Esophagus muscularis mucosa (tissue), 4 donors: ENCODE results near the gene AGPAT1. TPM values are rescaled to one million over a fixed set of nuclear protein-coding genes. Genes with fewer than 3 reads are reported as not detected.

ENCODE experiments used
- DNase-seq: peaks from one replicate; pipeline ENCODE4 v3.0.0-alpha.2; 2017; ENCODE audit errors: extremely low spot score
- H3K27ac ChIP-seq, 4 donors: fragments of 200-600 bp; sonication (generic); replicated peaks in 1 of 4; 1 replicate in 3 of 4; 2 replicates in 1 of 4; pipeline ENCODE4 v1.5.1; 2016 to 2019; ENCODE audit warnings: mild to moderate bottlenecking in 1 of 4
- H3K27me3 ChIP-seq, 4 donors: fragments of 200-600 bp; sonication (generic); one replicate each; pipeline versions ENCODE4 v1.5.1 to v1.6.0; 2016 to 2019
- H3K36me3 ChIP-seq, 4 donors: fragments of 200-600 bp; sonication (generic); one replicate each; pipeline ENCODE4 v1.5.1; 2016 to 2019
- H3K4me1 ChIP-seq, 4 donors: fragments of 200-600 bp; sonication (generic); one replicate each; pipeline ENCODE4 v1.5.1; 2016 to 2019
- H3K4me3 ChIP-seq, 4 donors: fragments of 200-600 bp; sonication (generic); 1 replicate in 2 of 4; 2 replicates in 2 of 4; pipeline ENCODE4 v1.5.1; 2016 to 2019; ENCODE audit warnings: mild to moderate bottlenecking in 4 of 4, moderate library complexity in 1 of 4
- H3K9me3 ChIP-seq, 4 donors: fragments of 200-600 bp; sonication (generic); 1 replicate in 3 of 4; 2 replicates in 1 of 4; pipeline ENCODE4 v1.5.1; 2016 to 2019
- EP300 ChIP-seq: sonication (generic); formaldehyde crosslinking; IDR thresholded peaks from one replicate; pipeline ENCODE4 v1.6.1; 2017; ENCODE audit warnings: antibody characterized with exemption
- POLR2A ChIP-seq: fragments of 450-650 bp; IDR thresholded peaks from one replicate; pipeline ENCODE4 v1.6.1; 2017; ENCODE audit warnings: antibody characterized with exemption, moderate library complexity, mild to moderate bottlenecking, low read depth
- POLR2AphosphoS5 ChIP-seq, 2 donors: sonication (generic); formaldehyde crosslinking; IDR thresholded peaks; one replicate each; pipeline ENCODE4 v1.6.1; 2017; ENCODE audit warnings: antibody characterized with exemption in 2 of 2
- WGBS: methylation state at CpG from one replicate; pipeline ENCODE4 v1.1.5; 2018; 5-methylcytosine and 5-hydroxymethylcytosine counted together
- intact Hi-C: fragments of 100-400 bp; cut with DNase I; formaldehyde crosslinking; loops from one replicate; pipeline ENCODE4 v1.15.1; 2023
- total RNA-seq, 4 donors: library from RNA; depleted of rRNA; stranded (reverse); fragments of >200 nt; gene quantifications; one replicate each; pipeline versions ENCODE4 v1.1.0 to v1.2.1, GENCODE V29; 2016
- TF ChIP-seq, protein P1 (sequence below), 3 experiments: fragments of 200-600 bp in 2 of 3; fragments of 450-650 bp in 1 of 3; sonication (generic) in 2 of 3; IDR thresholded peaks; one replicate each; pipeline ENCODE4 v1.5.1; 2017 to 2019; ENCODE audit warnings: antibody characterized with exemption in 3 of 3, mild to moderate bottlenecking in 2 of 3, moderate library complexity in 1 of 3

AGPAT1 gene
- total RNA-seq, 4 donors from 2014 or later = 52.7 to 76.7 (median 68.9) TPM

GRCh38 chr6:32168350-32168749, 7.5 kb downstream of the AGPAT1 start:
- intact Hi-C loops = no loop called here
- H3K27ac ChIP-seq = peak overlapping the region; percentile 24 to 50 (median 32)
- peaks cover 0 to 29% (median 18%) of the 10 kb centered on the region in 4 donors for H3K4me1 ChIP-seq
- peaks cover 13 to 81% (median 70%) of the 10 kb centered on the region in 4 donors for H3K36me3 ChIP-seq
- H3K4me3 ChIP-seq = no peak overlapping the region
- TF ChIP-seq, protein P1, sequence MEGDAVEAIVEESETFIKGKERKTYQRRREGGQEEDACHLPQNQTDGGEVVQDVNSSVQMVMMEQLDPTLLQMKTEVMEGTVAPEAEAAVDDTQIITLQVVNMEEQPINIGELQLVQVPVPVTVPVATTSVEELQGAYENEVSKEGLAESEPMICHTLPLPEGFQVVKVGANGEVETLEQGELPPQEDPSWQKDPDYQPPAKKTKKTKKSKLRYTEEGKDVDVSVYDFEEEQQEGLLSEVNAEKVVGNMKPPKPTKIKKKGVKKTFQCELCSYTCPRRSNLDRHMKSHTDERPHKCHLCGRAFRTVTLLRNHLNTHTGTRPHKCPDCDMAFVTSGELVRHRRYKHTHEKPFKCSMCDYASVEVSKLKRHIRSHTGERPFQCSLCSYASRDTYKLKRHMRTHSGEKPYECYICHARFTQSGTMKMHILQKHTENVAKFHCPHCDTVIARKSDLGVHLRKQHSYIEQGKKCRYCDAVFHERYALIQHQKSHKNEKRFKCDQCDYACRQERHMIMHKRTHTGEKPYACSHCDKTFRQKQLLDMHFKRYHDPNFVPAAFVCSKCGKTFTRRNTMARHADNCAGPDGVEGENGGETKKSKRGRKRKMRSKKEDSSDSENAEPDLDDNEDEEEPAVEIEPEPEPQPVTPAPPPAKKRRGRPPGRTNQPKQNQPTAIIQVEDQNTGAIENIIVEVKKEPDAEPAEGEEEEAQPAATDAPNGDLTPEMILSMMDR (IDR thresholded peaks at IDR 0.05) = no peak
- no peak for TF ChIP-seq EP300
- TF ChIP-seq POLR2A = no peak
- TF ChIP-seq POLR2AphosphoS5 (IDR thresholded peaks at IDR 0.05) = no peak
- WGBS = 88% methylated on average over 2 of the region's 2 CpGs
- no peaks in the 10 kb centered on the region for H3K27me3 ChIP-seq
- DNase-seq = no peak
- H3K9me3 ChIP-seq = no peaks in the 10 kb centered on the region

GRCh38 chr6:32167761-32168262, 8.1 kb downstream of the AGPAT1 start:
- no peaks in the 10 kb centered on the region for H3K9me3 ChIP-seq
- no peaks in the 10 kb centered on the region for H3K27me3 ChIP-seq
- TF ChIP-seq, protein P1 (IDR thresholded peaks at IDR 0.05) = no peak
- TF ChIP-seq POLR2A (no peak), EP300 (no peak), POLR2AphosphoS5 (IDR thresholded peaks at IDR 0.05) (no peak)
- intact Hi-C loops = no loop called here
- WGBS = 70% methylated on average over 6 of the region's 6 CpGs
- no peak for DNase-seq
- peaks cover 0 to 29% (median 18%) of the 10 kb centered on the region in 4 donors for H3K4me1 ChIP-seq
- no peak overlapping the region for H3K4me3 ChIP-seq
- peak overlapping the region in 3 of 4 donors; percentile 24 to 50 (median 36) for H3K27ac ChIP-seq
- peaks cover 13 to 86% (median 75%) of the 10 kb centered on the region in 4 donors for H3K36me3 ChIP-seq

DNA sequence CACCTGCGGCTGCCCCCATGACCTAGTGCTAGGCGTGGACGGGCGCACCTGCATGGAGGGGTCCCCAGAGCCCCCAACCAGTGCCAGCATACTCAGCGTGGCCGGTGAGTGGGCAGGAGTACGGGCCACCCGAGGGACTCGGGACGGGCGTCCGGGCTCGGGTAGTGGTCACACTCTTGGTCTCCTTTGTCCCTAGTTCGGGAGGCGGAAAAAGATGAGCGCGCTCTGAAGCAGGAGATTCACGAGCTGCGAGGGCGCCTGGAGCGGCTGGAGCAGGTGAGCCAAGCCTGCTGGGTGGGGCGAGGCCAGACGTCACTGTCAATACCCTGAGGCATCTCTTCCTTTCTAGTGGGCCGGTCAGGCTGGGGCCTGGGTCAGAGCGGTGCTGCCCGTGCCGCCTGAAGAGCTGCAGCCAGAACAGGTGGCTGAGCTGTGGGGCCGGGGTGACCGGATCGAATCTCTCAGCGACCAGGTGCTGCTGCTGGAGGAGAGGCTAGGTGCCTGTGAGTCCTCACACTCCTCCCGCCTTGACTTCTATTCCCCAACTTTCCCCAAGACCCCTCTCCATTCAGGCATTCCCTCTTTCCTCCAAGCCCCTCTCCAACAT, 8.6 kb downstream of the AGPAT1 start:
- Histone ChIP-seq H3K4me3 (no peak overlapping the region), H3K4me1 (peaks cover 0 to 28% (median 19%) of the 10 kb centered on the region in 4 donors), H3K36me3 (peaks cover 13 to 92% (median 80%) of the 10 kb centered on the region in 4 donors), H3K27ac (peak overlapping the region; percentile 19 to 50 (median 26)), H3K27me3 (no peaks in the 10 kb centered on the region), H3K9me3 (no peaks in the 10 kb centered on the region)
- 80% methylated on average over 20 of the region's 32 CpGs for WGBS
- DNase-seq = no peak
- intact Hi-C loops = no loop called here
- TF ChIP-seq, protein P1 (IDR thresholded peaks at IDR 0.05) = no peak
- TF ChIP-seq EP300 (no peak), POLR2A (no peak), POLR2AphosphoS5 (IDR thresholded peaks at IDR 0.05) (no peak)

GRCh38 chr6:32166411-32167061, 9.3 kb downstream of the AGPAT1 start:
- H3K36me3 ChIP-seq = peaks cover 15 to 99% (median 88%) of the 10 kb centered on the region in 4 donors
- 76% methylated on average over 30 of the region's 30 CpGs for WGBS
- TF ChIP-seq POLR2A (no peak), EP300 (no peak), POLR2AphosphoS5 (IDR thresholded peaks at IDR 0.05) (no peak)
- TF ChIP-seq, protein P1 (IDR thresholded peaks at IDR 0.05) = no peak
- no peaks in the 10 kb centered on the region for H3K9me3 ChIP-seq
- intact Hi-C loops = no loop called here
- peaks cover 0 to 28% (median 19%) of the 10 kb centered on the region in 4 donors for H3K4me1 ChIP-seq
- DNase-seq = no peak
- peak overlapping the region; percentile 19 to 36 (median 26) for H3K27ac ChIP-seq
- no peaks in the 10 kb centered on the region for H3K27me3 ChIP-seq
- no peak overlapping the region for H3K4me3 ChIP-seq
